HL-60 (cell line): ENCODE measurements around the gene GLIS1.

Experiments used
- DNase-seq, 2 experiments: peaks; one replicate each; pipeline ENCODE4 v3.0.0-alpha.2; 2010 to 2020; ENCODE audit warnings: low read depth in 1 of 2, low spot score in 1 of 2
- H3K27ac ChIP-seq: fragments of 250-450 bp; sonication (Bioruptor Pico); replicated peaks from 2 replicates; pipeline ENCODE4 v1.5.1; 2020; ENCODE audit warnings: mild to moderate bottlenecking, moderate library complexity
- H3K27me3 ChIP-seq: fragments of 250-450 bp; sonication (Bioruptor Pico); 2 replicates; pipeline ENCODE4 v1.5.1; 2021; ENCODE audit warnings: mild to moderate bottlenecking, moderate library complexity; ENCODE audit not compliant: insufficient read depth, poor library complexity, severe bottlenecking
- H3K4me3 ChIP-seq: replicated peaks from 2 replicates; pipeline ENCODE4 v1.5.1; 2011; ENCODE audit warnings: mild to moderate bottlenecking, control low read depth, low read length; ENCODE audit not compliant: insufficient read depth
- GABPA ChIP-seq: IDR thresholded peaks from 2 replicates; pipeline ENCODE4 v1.6.1; 2012; ENCODE audit warnings: low read depth
- POLR2AphosphoS5 ChIP-seq: IDR thresholded peaks from 2 replicates; pipeline ENCODE4 v1.6.1; 2012; ENCODE audit warnings: low read depth
- SPI1 ChIP-seq: IDR thresholded peaks from 2 replicates; pipeline ENCODE4 v1.6.1; 2012; ENCODE audit warnings: low read depth, mild to moderate bottlenecking, borderline replicate concordance
- TF ChIP-seq, protein P1 (sequence below): IDR thresholded peaks from one replicate; pipeline ENCODE4 v1.5.1; 2011; ENCODE audit warnings: low read length, control low read depth, inconsistent platforms; ENCODE audit not compliant: insufficient read depth
- TF ChIP-seq, protein P2 (sequence below): IDR thresholded peaks from 2 replicates; pipeline ENCODE4 v1.6.1; 2012; ENCODE audit warnings: low read depth; ENCODE audit not compliant: insufficient replicate concordance

Gene GLIS1

DNA sequence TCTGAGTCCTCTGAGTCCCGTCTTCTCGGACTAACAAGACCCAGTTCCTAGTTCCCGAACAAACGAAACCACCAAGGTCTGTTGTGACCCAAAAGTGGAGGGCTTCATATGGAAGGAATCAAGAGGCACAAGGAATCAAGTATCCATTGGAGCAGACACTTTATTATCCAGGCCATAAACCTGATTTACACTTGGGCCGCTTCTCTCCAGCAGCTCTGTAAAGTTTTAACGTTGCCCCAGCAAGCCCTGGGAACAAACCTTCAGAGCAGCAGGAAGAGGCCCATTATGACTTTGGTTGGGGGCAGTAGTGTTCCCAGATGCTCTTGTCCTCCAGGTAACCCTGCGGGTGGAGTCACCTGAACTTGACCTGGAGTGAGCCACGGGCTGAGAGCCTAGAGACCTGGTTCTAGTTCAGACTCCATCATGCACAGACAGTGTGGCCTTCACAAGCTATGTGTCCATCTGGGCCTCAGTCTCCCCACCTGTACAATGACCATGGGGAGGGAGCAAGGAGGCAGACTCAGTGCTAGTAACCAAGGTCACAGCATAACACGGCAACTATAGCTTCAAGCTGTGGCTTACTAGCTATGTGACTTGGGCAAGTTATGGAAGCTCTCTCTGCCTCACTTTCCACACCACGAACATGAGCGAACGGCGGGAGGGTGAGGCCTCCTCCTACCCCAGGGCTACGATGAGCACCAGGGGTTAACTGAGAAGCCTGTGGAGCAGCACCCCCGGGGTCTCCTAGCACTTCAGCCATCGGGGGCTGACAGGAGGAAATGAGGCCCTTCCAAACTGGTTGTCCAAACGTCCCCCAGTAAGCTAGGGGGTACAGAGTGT lies 95.7 kb downstream of the GLIS1 start:
- Histone ChIP-seq H3K27ac (no peak overlapping the region), H3K4me3 (no peak overlapping the region), H3K27me3 (peaks cover 2% of the 10 kb centered on the region)
- DNase-seq, result no peak
- TF ChIP-seq, protein P1, sequence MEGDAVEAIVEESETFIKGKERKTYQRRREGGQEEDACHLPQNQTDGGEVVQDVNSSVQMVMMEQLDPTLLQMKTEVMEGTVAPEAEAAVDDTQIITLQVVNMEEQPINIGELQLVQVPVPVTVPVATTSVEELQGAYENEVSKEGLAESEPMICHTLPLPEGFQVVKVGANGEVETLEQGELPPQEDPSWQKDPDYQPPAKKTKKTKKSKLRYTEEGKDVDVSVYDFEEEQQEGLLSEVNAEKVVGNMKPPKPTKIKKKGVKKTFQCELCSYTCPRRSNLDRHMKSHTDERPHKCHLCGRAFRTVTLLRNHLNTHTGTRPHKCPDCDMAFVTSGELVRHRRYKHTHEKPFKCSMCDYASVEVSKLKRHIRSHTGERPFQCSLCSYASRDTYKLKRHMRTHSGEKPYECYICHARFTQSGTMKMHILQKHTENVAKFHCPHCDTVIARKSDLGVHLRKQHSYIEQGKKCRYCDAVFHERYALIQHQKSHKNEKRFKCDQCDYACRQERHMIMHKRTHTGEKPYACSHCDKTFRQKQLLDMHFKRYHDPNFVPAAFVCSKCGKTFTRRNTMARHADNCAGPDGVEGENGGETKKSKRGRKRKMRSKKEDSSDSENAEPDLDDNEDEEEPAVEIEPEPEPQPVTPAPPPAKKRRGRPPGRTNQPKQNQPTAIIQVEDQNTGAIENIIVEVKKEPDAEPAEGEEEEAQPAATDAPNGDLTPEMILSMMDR, result no peak
- TF ChIP-seq SPI1 (no peak), GABPA (no peak), POLR2AphosphoS5 (no peak)

DNA sequence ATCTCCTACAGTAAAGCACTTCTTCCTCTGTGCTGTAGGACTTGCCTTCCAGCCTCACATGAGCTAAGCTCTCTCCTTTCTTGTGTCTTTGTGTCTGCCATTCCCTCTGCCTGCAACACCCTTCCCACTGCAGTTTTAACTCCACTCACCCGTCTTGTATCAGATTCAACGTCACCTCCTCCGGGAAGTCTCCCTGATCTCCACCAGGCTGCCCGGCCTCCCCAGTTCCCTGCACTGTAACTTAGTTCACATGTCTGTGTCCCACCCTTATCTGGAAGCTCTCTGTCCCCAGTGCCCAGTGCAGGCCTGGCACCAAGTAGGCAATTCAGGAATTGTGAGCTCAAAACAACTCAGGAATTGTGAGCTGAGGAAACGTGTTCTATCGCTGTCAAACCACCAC lies 96.4 kb downstream of the GLIS1 start:
- H3K27ac ChIP-seq, result no peak overlapping the region
- peaks cover 2% of the 10 kb centered on the region for H3K27me3 ChIP-seq
- no peak for TF ChIP-seq SPI1
- TF ChIP-seq, protein P2, sequence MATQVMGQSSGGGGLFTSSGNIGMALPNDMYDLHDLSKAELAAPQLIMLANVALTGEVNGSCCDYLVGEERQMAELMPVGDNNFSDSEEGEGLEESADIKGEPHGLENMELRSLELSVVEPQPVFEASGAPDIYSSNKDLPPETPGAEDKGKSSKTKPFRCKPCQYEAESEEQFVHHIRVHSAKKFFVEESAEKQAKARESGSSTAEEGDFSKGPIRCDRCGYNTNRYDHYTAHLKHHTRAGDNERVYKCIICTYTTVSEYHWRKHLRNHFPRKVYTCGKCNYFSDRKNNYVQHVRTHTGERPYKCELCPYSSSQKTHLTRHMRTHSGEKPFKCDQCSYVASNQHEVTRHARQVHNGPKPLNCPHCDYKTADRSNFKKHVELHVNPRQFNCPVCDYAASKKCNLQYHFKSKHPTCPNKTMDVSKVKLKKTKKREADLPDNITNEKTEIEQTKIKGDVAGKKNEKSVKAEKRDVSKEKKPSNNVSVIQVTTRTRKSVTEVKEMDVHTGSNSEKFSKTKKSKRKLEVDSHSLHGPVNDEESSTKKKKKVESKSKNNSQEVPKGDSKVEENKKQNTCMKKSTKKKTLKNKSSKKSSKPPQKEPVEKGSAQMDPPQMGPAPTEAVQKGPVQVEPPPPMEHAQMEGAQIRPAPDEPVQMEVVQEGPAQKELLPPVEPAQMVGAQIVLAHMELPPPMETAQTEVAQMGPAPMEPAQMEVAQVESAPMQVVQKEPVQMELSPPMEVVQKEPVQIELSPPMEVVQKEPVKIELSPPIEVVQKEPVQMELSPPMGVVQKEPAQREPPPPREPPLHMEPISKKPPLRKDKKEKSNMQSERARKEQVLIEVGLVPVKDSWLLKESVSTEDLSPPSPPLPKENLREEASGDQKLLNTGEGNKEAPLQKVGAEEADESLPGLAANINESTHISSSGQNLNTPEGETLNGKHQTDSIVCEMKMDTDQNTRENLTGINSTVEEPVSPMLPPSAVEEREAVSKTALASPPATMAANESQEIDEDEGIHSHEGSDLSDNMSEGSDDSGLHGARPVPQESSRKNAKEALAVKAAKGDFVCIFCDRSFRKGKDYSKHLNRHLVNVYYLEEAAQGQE, result no peak
- no peak overlapping the region for H3K4me3 ChIP-seq
- DNase-seq, result no peak

DNA sequence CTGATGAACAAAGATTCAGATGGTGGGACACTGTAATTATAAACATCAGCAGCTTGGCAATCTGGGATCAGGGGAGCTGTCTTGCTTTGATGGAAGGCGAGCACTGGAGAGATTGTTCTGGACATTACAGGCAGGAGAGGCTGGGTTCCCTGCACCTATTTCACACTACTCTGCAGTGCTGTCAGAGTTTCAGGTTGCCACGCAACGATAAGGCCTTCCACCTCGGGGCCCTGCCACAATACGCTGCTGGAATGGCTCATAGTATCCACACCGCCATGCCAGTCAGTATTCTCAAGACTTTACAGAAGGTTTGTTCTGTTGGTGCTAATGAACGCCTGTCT lies 96.8 kb downstream of the GLIS1 start:
- peaks cover 2% of the 10 kb centered on the region for H3K27me3 ChIP-seq

More for the DNA sequence above, 96.8 kb downstream of the GLIS1 start:
- DNase-seq, result no peak
- TF ChIP-seq POLR2AphosphoS5, result no peak
- no peak for TF ChIP-seq GABPA
- no peak for TF ChIP-seq SPI1
- TF ChIP-seq, protein P1, result no peak
- TF ChIP-seq, protein P2, result no peak
- H3K4me3 ChIP-seq, result no peak overlapping the region
- H3K27ac ChIP-seq, result no peak overlapping the region
